HG02840 (cell line): Measurements from ENCODE around the gene APOBEC3F.

Source experiments
- ATAC-seq: cut with Tn5 transposase; IDR thresholded peaks from one replicate; pipeline ENCODE4 v1.9.1; 2021; ENCODE audit warnings: mild to moderate bottlenecking, moderate library complexity, moderate number of reproducible peaks; ENCODE audit not compliant: unreplicated experiment, low FRiP score

Gene APOBEC3F

GRCh38 chr22:39090426-39091064 lies 49.9 kb downstream of the APOBEC3F start:
- ATAC-seq = no peak

- no peak for ATAC-seq
These were observed 50.7 kb downstream of the APOBEC3F start for GRCh38 chr22:39091126-39092081.

DNA sequence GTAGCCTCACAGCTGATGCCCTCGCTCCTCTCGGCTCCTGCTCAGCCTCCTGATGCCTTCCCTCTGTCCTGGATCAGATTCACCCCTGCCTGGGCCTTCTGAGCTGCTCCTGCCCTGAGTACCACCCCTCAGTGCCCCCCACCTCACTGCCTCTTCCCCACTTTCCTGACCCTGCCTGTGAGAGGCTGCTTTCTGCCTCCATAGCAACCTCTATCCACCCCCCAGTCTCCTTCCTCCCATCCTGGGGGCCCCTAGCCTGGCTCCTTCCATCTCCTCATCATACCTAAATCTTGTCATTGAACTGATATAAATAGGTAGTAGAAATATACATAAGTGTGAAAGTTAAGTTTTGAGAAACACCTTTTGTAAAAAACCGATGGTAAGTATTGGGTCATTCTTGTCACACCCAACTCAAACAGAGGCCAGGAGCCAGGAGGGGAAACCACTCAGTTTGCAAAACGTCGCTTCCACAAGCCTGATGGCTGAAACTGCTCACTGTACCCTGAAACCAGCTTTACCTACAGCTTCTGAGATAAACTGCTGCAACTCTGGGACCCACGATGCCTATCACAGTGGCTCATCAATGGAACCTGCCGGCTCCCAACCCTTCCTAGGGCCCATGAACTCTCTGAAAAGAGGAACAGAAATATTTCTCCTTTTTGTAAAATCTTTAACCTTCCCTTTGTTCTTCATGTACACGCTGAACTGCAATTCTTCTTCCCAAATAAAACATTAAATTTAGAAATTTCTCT lies 51.6 kb downstream of the APOBEC3F start:
- ATAC-seq = no peak

DNA sequence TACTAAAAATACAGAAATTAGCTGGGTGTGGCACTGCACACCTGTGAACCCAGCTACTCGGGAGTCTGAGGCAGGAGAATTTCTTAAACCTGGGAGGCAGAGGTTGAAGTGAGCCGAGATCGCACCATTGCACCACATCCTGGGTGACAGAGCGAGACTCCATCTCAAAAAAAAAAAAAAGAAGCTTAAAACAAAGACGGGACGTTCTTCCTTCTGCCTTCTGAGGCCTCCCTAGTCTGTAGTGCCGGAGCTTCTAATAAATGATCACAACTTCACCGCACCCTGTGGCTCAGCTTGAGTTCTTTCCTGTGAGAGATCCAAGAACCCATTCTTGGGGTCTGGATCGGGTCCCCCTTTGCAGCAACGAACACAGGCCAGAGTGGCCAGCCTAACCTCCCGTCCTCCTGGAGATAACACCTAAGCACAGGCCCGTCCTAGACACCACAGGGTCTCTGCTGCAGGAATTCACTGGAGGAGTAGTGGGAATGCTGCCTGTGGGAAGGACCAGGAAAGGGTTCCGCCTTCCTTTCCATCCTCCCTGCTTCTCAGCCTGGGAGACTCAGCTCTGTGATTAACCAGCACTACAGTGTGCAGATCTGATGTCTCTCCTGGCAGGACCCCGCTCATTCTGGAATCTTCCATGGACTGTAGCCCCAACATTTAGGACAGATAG lies 54.2 kb downstream of the APOBEC3F start:
- ATAC-seq = no peak

DNA sequence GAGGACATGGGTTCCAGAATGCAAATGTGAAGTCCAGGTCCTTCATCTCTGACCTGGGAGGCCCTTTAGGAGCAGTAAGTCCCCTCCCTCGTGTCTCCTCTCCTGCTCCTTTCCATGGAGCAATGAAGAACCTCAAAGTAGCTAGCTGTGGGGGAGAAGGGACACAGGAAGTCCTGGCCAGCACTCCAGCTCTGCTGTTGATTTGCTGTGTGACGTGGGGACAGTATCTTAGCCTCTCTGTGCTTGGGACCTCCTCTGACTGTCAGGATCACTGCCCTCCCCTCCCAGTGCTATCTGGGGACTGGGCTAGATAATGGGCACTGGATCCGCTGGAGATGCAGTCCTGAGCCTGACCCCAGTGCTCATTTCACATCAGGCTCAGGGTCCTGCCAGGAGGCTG lies 55.3 kb downstream of the APOBEC3F start:
- ATAC-seq = no peak

GRCh38 chr22:39097098-39098020 lies 56.7 kb downstream of the APOBEC3F start, which contains the start of gene APOBEC3H:
Gene APOBEC3H, plus strand, starts transcription at chr22:39097244. Its CDS starts 3,035 bp downstream, at chr22:39100279.
- no peak for ATAC-seq

DNA sequence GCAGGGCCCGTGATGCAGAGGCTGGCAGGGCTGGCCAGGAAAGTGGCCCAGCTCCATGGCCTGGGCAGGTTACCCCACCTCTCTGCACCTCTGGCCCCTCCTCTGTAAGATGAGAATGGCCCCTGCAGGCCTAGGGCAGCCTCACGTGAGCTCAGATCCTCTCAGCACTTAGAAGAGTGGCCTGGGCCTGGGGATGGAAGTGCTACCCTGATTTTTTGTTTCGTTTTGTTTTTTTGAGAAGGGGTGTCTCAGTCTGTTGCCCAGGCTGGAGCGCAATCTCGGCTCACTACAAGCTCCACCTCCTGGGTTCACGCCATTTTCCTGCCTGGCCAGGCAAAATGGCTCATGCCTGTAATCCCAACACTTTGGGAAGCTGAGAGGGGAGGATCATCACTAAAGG lies 57.4 kb downstream of the APOBEC3F start:
- ATAC-seq = no peak

DNA sequence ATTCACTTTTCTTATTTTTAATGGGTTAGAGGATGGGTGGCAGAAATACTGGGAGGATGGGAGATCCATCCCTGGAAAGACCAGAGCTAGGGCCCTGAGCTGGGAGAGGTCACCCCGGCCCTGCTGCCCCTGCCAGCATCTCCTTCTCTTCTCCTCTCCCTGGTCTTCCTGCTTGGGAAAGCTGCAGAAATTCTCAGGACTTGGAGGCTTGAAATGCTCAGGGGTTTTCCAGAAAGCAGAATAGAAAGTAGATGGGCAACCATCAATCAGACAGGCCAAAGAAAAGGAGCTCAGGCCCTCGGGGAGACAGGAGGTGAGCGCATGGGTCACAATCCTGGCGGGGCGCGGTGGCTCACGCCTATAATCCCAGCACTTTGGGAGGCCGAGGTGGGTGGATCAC lies 57.9 kb downstream of the APOBEC3F start:
- ATAC-seq = no peak

DNA sequence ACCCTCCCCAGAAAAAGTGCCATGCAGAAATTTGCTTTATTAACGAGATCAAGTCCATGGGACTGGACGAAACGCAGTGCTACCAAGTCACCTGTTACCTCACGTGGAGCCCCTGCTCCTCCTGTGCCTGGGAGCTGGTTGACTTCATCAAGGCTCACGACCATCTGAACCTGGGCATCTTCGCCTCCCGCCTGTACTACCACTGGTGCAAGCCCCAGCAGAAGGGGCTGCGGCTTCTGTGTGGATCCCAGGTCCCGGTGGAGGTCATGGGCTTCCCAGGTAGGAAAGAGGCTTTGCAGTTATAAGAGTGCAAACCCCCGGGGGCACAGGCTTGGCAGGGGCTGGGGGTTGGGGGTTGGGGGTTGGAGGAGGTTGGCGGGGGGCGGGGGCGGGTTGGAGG lies 60.6 kb downstream of the APOBEC3F start:
- ATAC-seq = no peak

DNA sequence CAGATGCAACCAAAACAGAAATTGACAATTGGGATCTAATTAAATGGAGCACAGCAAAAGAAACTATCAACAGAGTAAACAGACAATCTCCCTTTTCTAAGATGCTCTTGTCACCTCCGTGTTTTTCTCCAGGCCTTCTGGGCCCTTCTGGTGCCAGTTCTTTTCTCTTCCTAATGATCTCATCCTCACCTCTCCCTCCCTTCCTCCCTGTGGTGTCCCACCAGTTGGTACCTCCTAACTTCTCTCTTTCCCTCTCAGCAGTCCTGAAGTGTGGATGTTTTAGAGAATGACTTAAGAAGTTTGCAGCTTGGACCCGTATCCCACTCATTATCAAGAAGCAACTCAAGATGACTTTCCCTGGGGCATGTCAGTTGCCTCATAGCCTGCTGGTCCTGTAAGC lies 62.8 kb downstream of the APOBEC3F start:
- ATAC-seq = no peak
